Myometrial cell (primary cell): ENCODE data around the gene RAB26. TPM values are rescaled to one million over a fixed set of nuclear protein-coding genes. Genes with fewer than 3 reads are reported as not detected.

Source experiments
- total RNA-seq: library from RNA; depleted of rRNA; stranded (reverse); fragments of >200 nt; gene quantifications from 2 replicates; pipeline ENCODE4 v1.2.3, GENCODE V29; 2015

The RAB26 gene, protein sequence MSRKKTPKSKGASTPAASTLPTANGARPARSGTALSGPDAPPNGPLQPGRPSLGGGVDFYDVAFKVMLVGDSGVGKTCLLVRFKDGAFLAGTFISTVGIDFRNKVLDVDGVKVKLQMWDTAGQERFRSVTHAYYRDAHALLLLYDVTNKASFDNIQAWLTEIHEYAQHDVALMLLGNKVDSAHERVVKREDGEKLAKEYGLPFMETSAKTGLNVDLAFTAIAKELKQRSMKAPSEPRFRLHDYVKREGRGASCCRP
- total RNA-seq, result 1.4 and 2.3 TPM in 2 replicates

DNA sequence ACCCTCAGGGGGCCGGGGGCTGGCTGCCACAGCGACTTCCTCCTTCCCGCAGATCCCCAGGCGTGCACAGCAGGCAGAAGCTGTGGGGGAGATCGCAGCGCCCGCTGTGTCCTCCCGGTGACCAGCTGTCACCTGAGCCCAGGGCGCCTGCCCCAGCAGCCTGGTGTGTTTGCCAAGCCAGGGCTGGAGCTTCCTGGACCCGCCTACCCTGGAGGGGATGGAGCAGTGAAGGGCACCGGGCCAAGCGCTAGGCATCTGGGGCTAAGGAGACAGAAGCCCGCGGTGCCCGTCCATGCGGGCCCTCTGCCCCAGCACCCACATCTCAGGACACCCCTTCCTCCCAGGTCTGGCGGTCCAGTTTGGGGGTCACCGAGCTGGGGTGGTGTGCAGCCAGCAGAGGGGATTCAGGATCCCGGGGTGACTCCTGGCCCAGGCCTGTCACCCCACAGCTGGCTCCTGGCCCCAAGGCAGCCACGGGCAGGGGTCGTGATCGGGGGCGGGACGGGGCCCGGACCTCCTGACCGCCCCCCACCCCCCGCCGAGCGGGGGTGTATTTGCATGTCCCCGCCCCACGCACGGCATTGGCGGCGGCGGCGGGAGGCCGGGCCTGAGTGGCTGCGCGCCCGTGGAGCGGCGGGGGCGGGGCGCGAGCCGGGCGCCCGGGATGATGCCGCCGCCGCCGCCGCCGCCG, at the start of gene RAB26:
RAB26 (plus strand) TSS at position 645 of the 691 bp plus-strand sequence. CDS start 159 bp downstream, outside the sequence.

DNA sequence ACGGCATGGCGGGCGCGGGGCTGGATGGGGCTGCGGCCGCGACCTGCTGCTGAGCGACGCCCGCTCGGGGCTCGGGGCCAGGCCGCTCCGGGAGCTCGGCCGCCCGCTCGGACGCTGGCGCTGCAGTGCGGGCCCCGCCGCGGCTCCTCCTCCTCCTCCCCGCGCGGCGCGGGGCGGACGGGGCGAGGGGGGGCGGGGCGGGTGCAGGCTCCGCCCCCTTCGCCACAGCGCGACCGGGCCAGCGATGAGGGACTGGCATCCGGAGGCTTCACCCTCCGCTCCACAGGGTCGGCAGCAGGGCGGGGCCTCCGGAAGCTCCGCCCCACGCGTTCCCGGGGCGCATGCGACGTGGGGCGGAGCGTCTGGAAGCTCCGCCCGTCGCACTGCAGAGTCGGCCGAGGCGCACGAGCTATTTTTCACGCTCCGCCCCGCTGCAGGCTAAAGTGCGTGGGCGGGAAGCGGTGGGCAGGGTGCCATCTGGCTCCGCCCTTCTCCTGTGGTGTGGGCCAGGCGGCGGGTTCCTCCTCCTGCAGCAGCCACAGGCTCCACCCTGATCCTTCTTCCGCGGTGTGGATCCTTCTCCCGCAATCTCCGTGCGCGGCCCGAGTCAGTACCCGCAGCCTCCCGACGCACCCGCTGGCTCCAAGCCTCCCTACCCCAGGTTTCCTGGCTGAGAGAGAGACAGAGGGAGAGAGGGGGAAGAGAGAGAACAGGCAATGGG, 12.5 kb upstream of the RAB26 start, which contains the start of gene PKD1:
PKD1 (minus strand) TSS at position 129 of the 721 bp plus-strand sequence. CDS start 209 bp downstream, outside the sequence.

DNA sequence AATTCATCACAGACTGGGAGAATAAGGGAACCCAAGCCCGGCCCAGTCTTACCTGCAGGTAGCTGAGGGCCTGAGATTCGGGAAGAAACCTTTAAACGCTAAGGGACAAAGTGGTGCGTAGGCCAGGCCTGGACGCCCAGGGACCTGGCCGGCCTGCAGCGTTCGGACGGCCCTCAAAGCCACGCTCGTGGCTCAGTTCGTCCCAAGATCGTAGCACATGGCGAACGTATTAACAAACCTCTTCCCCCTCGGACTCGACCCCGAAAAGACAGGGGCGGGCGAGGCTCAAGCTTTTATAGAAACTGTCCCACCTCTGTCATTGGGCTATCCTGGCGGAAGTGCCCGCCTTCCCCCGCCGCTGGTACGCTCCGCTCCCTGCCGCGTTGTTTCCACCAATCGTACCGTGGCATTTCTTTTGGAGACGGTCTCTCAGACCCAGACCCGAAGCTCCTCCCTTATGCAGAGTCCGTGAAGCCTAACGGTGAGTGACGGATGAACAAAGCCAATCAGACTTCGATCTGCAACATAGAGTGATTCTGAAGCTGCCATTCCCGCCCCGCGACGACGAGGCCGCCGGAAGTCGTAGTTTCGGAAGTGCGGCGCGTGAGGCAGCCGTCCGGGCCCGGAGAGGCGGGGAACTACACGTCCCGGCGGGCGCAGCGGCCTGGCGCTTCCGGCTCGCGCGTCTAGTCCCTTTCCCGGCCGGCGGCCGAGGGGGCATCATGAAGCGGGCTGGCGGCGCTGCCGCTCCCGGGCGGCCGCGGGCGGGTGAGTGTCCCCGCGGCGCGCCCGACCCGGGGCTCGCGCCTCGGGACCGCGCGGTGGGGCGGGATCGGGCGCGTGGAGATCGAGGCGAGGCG, 6.9 kb downstream of the RAB26 start, which contains the start of gene TRAF7:
TRAF7 (plus strand) TSS at position 692 of the 860 bp plus-strand sequence. CDS start 8,139 bp downstream, outside the sequence.

DNA sequence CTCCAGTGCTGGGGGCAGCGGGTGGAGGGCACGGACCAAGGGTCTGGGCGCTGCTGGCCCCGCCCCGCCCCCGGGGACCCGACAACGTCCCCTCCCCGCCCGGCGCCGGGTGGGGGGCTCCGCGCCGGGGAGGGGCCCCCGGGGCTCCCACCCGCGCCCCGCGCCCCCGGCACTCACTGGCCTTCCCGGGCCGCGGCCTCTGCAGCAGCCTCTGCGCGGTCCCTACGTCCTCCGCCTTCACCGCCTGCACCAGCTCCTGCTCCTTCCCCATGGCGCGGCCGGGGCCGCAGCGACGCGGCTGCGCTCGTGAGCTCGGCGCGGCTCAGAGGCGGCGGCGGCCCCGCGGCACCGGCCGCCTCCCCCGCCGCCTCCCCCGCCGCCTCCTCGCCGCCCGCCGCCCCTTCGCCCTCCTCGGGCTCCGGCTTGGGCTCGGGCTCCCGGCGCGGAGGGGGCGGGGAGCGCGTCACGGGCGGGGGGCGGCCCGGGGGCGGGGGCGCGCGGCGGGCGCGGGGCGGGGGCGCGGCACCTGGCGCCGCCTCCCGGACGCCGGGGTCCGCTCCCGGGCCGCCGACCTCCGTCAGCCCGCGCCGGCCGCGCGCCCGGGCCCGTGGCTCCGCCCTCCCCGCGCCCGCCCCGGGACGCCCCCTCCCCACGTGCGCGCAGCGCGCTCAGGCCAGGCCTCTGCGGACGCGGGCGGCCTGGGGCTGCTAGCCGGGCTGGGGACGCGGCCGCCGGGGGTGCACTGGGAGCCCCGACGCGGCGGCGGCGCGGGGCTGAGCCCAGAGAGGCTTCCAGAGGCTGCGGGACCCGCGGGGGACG, 47.9 kb downstream of the RAB26 start, which contains the start of gene CASKIN1:
CASKIN1 (minus strand) TSS at position 444 of the 819 bp plus-strand sequence; CDS start at position 271, 173 bp downstream.

Other genes starting within 250 kb of the RAB26 start
- not detected in 2 replicates for gene HS3ST6, start 230.2 kb upstream of the RAB26 start, total RNA-seq
- 9.2 and 16.8 TPM in 2 replicates for gene MSRB1, start 205.4 kb upstream of the RAB26 start, total RNA-seq
- gene RPL3L, start 193.9 kb upstream of the RAB26 start, total RNA-seq, result not detected in 2 replicates
- 270 and 328 TPM in 2 replicates for gene NDUFB10, start 189.1 kb upstream of the RAB26 start, total RNA-seq
- gene RPS2, start 183.8 kb upstream of the RAB26 start, total RNA-seq, result 3,471 and 3,533 TPM in 2 replicates
- not detected in 2 replicates for gene RNF151, start 181.8 kb upstream of the RAB26 start, total RNA-seq
- 59.4 and 66.3 TPM in 2 replicates for gene TBL3, start 176.6 kb upstream of the RAB26 start, total RNA-seq
- gene NOXO1, start 167.2 kb upstream of the RAB26 start, total RNA-seq, result not detected in 2 replicates
- 40.2 and 41.8 TPM in 2 replicates for gene GFER, start 164.4 kb upstream of the RAB26 start, total RNA-seq
- 1.1 and 4.6 TPM in 2 replicates for gene SYNGR3, start 158.7 kb upstream of the RAB26 start, total RNA-seq
- gene ZNF598, start 138.8 kb upstream of the RAB26 start, total RNA-seq, result 41.8 and 43.2 TPM in 2 replicates
- gene NPW, start 128.8 kb upstream of the RAB26 start, total RNA-seq, result 1.4 and 4.3 TPM in 2 replicates
- gene NHERF2, start 121.7 kb upstream of the RAB26 start, total RNA-seq, result 62.9 and 94.0 TPM in 2 replicates
- 27.6 and 51.3 TPM in 2 replicates for gene NTHL1, start 100.8 kb upstream of the RAB26 start, total RNA-seq
- gene TSC2, start 100.6 kb upstream of the RAB26 start, total RNA-seq, result 30.8 and 63.1 TPM in 2 replicates
- 109 and 147 TPM in 2 replicates for gene PKD1, start 12.7 kb upstream of the RAB26 start, total RNA-seq
- gene TRAF7, start 7.2 kb downstream of the RAB26 start, total RNA-seq, result 84.5 and 106 TPM in 2 replicates
- 0.18 TPM in 1 of 2 replicates, not detected in the other for gene CASKIN1, start 48.0 kb downstream of the RAB26 start, total RNA-seq
- 42.9 and 54.2 TPM in 2 replicates for gene MLST8, start 56.8 kb downstream of the RAB26 start, total RNA-seq
- gene BRICD5, start 62.2 kb downstream of the RAB26 start, total RNA-seq, result under 0.01 and 2.3 TPM in 2 replicates
- gene PGP, start 66.2 kb downstream of the RAB26 start, total RNA-seq, result 25.7 and 29.1 TPM in 2 replicates
- gene E4F1, start 75.0 kb downstream of the RAB26 start, total RNA-seq, result 24.5 and 26.2 TPM in 2 replicates
- gene DNASE1L2, start 87.8 kb downstream of the RAB26 start, total RNA-seq, result 0.18 and 5.5 TPM in 2 replicates
- 51.6 and 62.3 TPM in 2 replicates for gene ECI1, start 103.0 kb downstream of the RAB26 start, total RNA-seq
- 136 and 148 TPM in 2 replicates for gene RNPS1, start 119.5 kb downstream of the RAB26 start, total RNA-seq
- gene ABCA3, start 192.1 kb downstream of the RAB26 start, total RNA-seq, result 0.18 TPM in 1 of 2 replicates, not detected in the other